Ishikawa (cell line): ENCODE results near the gene MESD.

Experiments used
- CEBPB ChIP-seq: IDR thresholded peaks from 2 replicates; pipeline ENCODE4 v1.6.1; 2012
- CREB1 ChIP-seq: IDR thresholded peaks from 2 replicates; pipeline ENCODE4 v1.6.1; 2012; ENCODE audit warnings: low read depth
- EGR1 ChIP-seq: IDR thresholded peaks from 2 replicates; pipeline ENCODE4 v1.6.1; 2012
- EP300 ChIP-seq: IDR thresholded peaks from 2 replicates; pipeline ENCODE4 v1.6.1; 2012; ENCODE audit warnings: borderline replicate concordance
- FOXM1 ChIP-seq: IDR thresholded peaks from 2 replicates; pipeline ENCODE4 v1.6.1; 2012; ENCODE audit warnings: low read depth, borderline replicate concordance
- NFIC ChIP-seq: IDR thresholded peaks from 2 replicates; pipeline ENCODE4 v1.6.1; 2012
- RAD21 ChIP-seq: IDR thresholded peaks from 2 replicates; pipeline ENCODE4 v1.6.1; 2012; ENCODE audit warnings: low read depth
- TAF1 ChIP-seq: IDR thresholded peaks from 2 replicates; pipeline ENCODE4 v1.6.1; 2012; ENCODE audit warnings: low read depth, mild to moderate bottlenecking
- TCF12 ChIP-seq: IDR thresholded peaks from 2 replicates; pipeline ENCODE4 v1.6.1; 2012; ENCODE audit warnings: low read depth
- TEAD4 ChIP-seq: IDR thresholded peaks from 2 replicates; pipeline ENCODE4 v1.6.1; 2012
- YY1 ChIP-seq: IDR thresholded peaks from 2 replicates; pipeline ENCODE4 v1.6.1; 2012; ENCODE audit warnings: low read depth
- ZBTB7A ChIP-seq: IDR thresholded peaks from 2 replicates; pipeline ENCODE4 v1.6.1; 2012; ENCODE audit warnings: low read depth
- TF ChIP-seq, protein P1 (sequence below): IDR thresholded peaks from 2 replicates; pipeline ENCODE4 v1.6.1; 2012
- TF ChIP-seq, protein P2 (sequence below): IDR thresholded peaks from 2 replicates; pipeline ENCODE4 v1.6.1; 2012; ENCODE audit warnings: low read depth, mild to moderate bottlenecking
- TF ChIP-seq, protein P3 (sequence below): IDR thresholded peaks from 2 replicates; pipeline ENCODE4 v1.6.1; 2012

MESD gene

GRCh38 chr15:80937718-80938117 is 51.9 kb downstream of the MESD start:
- TF ChIP-seq TCF12: no peak
- TF ChIP-seq CEBPB: no peak
- TF ChIP-seq TAF1: no peak
- no peak for TF ChIP-seq ZBTB7A
- TF ChIP-seq YY1: no peak
- no peak for TF ChIP-seq RAD21
- TF ChIP-seq EP300: no peak
- TF ChIP-seq FOXM1: no peak
- TF ChIP-seq TEAD4: no peak
- no peak for TF ChIP-seq NFIC
- no peak for TF ChIP-seq CREB1
- TF ChIP-seq EGR1: no peak

- no peak for TF ChIP-seq RAD21
- TF ChIP-seq EGR1: no peak
- no peak for TF ChIP-seq CEBPB
- TF ChIP-seq YY1: no peak
- no peak for TF ChIP-seq FOXM1
- TF ChIP-seq TEAD4: no peak
- no peak for TF ChIP-seq TAF1
- TF ChIP-seq, protein P1, sequence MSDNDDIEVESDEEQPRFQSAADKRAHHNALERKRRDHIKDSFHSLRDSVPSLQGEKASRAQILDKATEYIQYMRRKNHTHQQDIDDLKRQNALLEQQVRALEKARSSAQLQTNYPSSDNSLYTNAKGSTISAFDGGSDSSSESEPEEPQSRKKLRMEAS: no peak
These were observed 53.1 kb downstream of the MESD start for GRCh38 chr15:80936288-80937078.

GRCh38 chr15:80934761-80935221 is 54.8 kb downstream of the MESD start:
- TF ChIP-seq TEAD4 (0 out of 2 replicates have a peak, but pooled peaks have one; percentile 21), RAD21 (no peak), FOXM1 (no peak), YY1 (no peak), CEBPB (no peak)
- TF ChIP-seq, protein P2, sequence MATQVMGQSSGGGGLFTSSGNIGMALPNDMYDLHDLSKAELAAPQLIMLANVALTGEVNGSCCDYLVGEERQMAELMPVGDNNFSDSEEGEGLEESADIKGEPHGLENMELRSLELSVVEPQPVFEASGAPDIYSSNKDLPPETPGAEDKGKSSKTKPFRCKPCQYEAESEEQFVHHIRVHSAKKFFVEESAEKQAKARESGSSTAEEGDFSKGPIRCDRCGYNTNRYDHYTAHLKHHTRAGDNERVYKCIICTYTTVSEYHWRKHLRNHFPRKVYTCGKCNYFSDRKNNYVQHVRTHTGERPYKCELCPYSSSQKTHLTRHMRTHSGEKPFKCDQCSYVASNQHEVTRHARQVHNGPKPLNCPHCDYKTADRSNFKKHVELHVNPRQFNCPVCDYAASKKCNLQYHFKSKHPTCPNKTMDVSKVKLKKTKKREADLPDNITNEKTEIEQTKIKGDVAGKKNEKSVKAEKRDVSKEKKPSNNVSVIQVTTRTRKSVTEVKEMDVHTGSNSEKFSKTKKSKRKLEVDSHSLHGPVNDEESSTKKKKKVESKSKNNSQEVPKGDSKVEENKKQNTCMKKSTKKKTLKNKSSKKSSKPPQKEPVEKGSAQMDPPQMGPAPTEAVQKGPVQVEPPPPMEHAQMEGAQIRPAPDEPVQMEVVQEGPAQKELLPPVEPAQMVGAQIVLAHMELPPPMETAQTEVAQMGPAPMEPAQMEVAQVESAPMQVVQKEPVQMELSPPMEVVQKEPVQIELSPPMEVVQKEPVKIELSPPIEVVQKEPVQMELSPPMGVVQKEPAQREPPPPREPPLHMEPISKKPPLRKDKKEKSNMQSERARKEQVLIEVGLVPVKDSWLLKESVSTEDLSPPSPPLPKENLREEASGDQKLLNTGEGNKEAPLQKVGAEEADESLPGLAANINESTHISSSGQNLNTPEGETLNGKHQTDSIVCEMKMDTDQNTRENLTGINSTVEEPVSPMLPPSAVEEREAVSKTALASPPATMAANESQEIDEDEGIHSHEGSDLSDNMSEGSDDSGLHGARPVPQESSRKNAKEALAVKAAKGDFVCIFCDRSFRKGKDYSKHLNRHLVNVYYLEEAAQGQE: no peak

DNA sequence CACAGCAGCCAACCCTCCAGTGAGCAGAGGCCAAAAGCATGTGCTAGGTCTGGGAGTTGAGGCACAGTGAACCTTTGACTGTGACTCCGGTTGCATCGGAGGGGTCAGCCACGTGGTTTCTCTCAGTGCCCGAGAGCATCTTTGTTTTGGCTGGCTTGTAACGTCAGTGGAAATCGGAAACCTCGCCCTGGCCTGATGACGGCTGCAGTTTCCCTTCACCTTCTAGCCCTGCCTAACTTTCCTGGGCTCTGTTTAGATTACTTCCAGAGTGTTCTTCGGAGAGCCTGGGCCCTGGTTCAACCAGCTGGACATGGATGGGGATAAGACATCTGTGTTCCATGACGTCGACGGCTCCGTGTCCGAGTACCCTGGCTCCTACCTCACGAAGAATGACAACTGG is 56.6 kb downstream of the MESD start:
- TF ChIP-seq CREB1 (no peak), TEAD4 (no peak), NFIC (no peak)
- TF ChIP-seq, protein P2: no peak

GRCh38 chr15:80932513-80932815 is 57.2 kb downstream of the MESD start:
- TF ChIP-seq CEBPB (no peak), EP300 (no peak), NFIC (no peak), FOXM1 (no peak), EGR1 (no peak), TEAD4 (no peak), TAF1 (no peak), CREB1 (no peak), TCF12 (no peak)
- TF ChIP-seq, protein P3, sequence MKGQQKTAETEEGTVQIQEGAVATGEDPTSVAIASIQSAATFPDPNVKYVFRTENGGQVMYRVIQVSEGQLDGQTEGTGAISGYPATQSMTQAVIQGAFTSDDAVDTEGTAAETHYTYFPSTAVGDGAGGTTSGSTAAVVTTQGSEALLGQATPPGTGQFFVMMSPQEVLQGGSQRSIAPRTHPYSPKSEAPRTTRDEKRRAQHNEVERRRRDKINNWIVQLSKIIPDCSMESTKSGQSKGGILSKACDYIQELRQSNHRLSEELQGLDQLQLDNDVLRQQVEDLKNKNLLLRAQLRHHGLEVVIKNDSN: no peak
- TF ChIP-seq, protein P2: no peak
